ENCODE results near the gene AXIN1. TPM values are rescaled to one million over a fixed set of nuclear protein-coding genes. Genes with fewer than 3 reads are reported as not detected.

Gene AXIN1
- total and polyA plus RNA-seq, 9 of the 15 experiments (the other 6 are each of a cell fraction or from before 2014, with no cell fraction given), result 0.42 to 58.0 (median 25.9) TPM

DNA sequence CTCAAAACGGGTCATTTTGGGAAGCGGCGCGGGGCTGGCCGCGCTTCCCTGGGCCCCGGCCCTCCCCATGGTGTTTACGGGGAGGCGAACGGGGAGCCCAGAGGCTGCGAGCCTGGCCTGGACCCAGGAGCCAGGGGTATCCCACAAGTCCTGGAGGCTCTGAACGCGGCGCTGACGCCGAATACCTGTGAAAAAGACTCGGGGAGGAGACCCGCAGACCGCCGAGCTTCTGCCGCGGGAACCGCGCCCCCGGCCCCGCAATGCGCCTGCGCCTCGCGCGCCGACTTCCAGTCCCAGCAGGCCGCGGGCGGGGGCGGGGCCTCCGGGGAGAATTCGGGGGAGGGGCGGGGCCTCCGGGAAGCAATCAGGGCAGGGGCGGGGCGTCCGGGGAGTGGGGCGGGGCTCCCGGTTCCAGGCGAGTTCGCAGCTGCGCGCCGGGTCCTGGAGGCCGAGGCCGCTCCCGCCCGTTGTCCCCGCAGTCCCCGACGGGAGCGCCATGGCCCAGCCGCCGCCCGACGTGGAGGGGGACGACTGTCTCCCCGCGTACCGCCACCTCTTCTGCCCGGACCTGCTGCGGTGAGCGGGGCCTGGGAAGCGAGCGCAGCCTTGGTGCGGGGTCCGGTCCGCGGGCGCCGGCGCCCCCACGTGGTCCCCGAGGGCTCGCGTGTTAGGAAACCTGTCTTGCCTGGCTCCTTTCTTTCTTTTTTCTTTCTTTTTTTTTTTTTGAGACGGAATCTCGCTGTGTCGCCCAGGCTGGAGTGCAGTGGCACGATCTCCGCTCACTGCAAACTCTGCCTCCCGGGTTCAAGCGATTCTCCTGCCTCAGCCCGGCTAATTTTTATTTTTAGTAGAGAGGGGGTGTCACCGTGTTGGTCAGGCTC lies 49.2 kb upstream of the AXIN1 start, which contains the start of gene DECR2 (continued):
- 0 out of 2 replicates have a peak, but pooled peaks have one; percentile 24 for TF ChIP-seq DMBX1 (CRISPR knock-in tag; IDR thresholded peaks at IDR 0.05; ENCODE audit: borderline replicate concordance)
- TF ChIP-seq, protein P1, sequence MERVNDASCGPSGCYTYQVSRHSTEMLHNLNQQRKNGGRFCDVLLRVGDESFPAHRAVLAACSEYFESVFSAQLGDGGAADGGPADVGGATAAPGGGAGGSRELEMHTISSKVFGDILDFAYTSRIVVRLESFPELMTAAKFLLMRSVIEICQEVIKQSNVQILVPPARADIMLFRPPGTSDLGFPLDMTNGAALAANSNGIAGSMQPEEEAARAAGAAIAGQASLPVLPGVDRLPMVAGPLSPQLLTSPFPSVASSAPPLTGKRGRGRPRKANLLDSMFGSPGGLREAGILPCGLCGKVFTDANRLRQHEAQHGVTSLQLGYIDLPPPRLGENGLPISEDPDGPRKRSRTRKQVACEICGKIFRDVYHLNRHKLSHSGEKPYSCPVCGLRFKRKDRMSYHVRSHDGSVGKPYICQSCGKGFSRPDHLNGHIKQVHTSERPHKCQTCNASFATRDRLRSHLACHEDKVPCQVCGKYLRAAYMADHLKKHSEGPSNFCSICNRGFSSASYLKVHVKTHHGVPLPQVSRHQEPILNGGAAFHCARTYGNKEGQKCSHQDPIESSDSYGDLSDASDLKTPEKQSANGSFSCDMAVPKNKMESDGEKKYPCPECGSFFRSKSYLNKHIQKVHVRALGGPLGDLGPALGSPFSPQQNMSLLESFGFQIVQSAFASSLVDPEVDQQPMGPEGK (CRISPR knock-in tag; IDR thresholded peaks at IDR 0.05; ENCODE audit: borderline replicate concordance), result no peak
- no peak for TF ChIP-seq RBM15 (IDR thresholded peaks at IDR 0.05; ENCODE audit: insufficient read depth, low read length)
- TF ChIP-seq SAP30 (IDR thresholded peaks at IDR 0.05; ENCODE audit: borderline replicate concordance, insufficient read depth, low read depth, low read length, poor library complexity, severe bottlenecking), result peak; percentile 10
- TF ChIP-seq ZNF408 (CRISPR knock-in tag; IDR thresholded peaks at IDR 0.05; ENCODE audit: low read depth), result no peak
- TF ChIP-seq ZNF347 (CRISPR knock-in tag; IDR thresholded peaks at IDR 0.05; ENCODE audit: low read depth), result no peak
- peak; percentile 72; the same call in 1 of the 2 replicates for TF ChIP-seq ERF (CRISPR knock-in tag; IDR thresholded peaks at IDR 0.05)
- TF ChIP-seq FOXK1 (CRISPR knock-in tag; IDR thresholded peaks at IDR 0.05; ENCODE audit: borderline replicate concordance), result no peak
- no peak for TF ChIP-seq WHSC1 (IDR thresholded peaks at IDR 0.05; ENCODE audit: low read length)
- no peak for TF ChIP-seq SIX5 (IDR thresholded peaks at IDR 0.05; ENCODE audit: borderline replicate concordance in 1 of 2, insufficient read depth in 1 of 2, low read depth in 1 of 2, low read length in 2 of 2)
- TF ChIP-seq, protein P2, sequence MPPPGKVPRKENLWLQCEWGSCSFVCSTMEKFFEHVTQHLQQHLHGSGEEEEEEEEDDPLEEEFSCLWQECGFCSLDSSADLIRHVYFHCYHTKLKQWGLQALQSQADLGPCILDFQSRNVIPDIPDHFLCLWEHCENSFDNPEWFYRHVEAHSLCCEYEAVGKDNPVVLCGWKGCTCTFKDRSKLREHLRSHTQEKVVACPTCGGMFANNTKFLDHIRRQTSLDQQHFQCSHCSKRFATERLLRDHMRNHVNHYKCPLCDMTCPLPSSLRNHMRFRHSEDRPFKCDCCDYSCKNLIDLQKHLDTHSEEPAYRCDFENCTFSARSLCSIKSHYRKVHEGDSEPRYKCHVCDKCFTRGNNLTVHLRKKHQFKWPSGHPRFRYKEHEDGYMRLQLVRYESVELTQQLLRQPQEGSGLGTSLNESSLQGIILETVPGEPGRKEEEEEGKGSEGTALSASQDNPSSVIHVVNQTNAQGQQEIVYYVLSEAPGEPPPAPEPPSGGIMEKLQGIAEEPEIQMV (tag; conservative IDR thresholded peaks at IDR 0.05; ENCODE audit: low read depth), result no peak
- 0 out of 2 replicates have a peak, but pooled peaks have one; percentile 41 for TF ChIP-seq SAFB (IDR thresholded peaks at IDR 0.05; ENCODE audit: borderline replicate concordance, low read depth, low read length)
- TF ChIP-seq, protein P3, sequence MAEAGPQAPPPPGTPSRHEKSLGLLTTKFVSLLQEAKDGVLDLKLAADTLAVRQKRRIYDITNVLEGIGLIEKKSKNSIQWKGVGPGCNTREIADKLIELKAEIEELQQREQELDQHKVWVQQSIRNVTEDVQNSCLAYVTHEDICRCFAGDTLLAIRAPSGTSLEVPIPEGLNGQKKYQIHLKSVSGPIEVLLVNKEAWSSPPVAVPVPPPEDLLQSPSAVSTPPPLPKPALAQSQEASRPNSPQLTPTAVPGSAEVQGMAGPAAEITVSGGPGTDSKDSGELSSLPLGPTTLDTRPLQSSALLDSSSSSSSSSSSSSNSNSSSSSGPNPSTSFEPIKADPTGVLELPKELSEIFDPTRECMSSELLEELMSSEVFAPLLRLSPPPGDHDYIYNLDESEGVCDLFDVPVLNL (CRISPR knock-in tag; IDR thresholded peaks at IDR 0.05; ENCODE audit: low read depth), result no peak
- no peak for TF ChIP-seq ZNF699 (CRISPR knock-in tag; IDR thresholded peaks at IDR 0.05; ENCODE audit: insufficient replicate concordance)
- TF ChIP-seq FOS (IDR thresholded peaks at IDR 0.05; ENCODE audit: extremely low read depth, insufficient read length), result no peak
- TF ChIP-seq, protein P4, sequence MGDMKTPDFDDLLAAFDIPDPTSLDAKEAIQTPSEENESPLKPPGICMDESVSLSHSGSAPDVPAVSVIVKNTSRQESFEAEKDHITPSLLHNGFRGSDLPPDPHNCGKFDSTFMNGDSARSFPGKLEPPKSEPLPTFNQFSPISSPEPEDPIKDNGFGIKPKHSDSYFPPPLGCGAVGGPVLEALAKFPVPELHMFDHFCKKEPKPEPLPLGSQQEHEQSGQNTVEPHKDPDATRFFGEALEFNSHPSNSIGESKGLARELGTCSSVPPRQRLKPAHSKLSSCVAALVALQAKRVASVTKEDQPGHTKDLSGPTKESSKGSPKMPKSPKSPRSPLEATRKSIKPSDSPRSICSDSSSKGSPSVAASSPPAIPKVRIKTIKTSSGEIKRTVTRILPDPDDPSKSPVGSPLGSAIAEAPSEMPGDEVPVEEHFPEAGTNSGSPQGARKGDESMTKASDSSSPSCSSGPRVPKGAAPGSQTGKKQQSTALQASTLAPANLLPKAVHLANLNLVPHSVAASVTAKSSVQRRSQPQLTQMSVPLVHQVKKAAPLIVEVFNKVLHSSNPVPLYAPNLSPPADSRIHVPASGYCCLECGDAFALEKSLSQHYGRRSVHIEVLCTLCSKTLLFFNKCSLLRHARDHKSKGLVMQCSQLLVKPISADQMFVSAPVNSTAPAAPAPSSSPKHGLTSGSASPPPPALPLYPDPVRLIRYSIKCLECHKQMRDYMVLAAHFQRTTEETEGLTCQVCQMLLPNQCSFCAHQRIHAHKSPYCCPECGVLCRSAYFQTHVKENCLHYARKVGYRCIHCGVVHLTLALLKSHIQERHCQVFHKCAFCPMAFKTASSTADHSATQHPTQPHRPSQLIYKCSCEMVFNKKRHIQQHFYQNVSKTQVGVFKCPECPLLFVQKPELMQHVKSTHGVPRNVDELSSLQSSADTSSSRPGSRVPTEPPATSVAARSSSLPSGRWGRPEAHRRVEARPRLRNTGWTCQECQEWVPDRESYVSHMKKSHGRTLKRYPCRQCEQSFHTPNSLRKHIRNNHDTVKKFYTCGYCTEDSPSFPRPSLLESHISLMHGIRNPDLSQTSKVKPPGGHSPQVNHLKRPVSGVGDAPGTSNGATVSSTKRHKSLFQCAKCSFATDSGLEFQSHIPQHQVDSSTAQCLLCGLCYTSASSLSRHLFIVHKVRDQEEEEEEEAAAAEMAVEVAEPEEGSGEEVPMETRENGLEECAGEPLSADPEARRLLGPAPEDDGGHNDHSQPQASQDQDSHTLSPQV (IDR thresholded peaks at IDR 0.05), result 0 out of 2 replicates have a peak, but pooled peaks have one; percentile 69

Measured in K562 (cell line).